HepG2 (cell line): ENCODE measurements around the gene ZNF169. TPM values are rescaled to one million over a fixed set of nuclear protein-coding genes. Genes with fewer than 3 reads are reported as not detected.

Experiments
- ATAC-seq: fragments of 200-7000 bp; cut with Tn5 transposase; 3 replicates; pipeline ENCODE4 v1.9.1; 2020; ENCODE audit warnings: mild to moderate bottlenecking, moderate library complexity
- BruUV-seq: library from RNA; stranded (reverse); fragments of 400-500 nt; replicated peaks from 2 replicates; lab custom pipeline; 2021; lab: Mats Ljungman, UMichigan
- CTCF ChIA-PET: fragments of 300-600 bp; formaldehyde crosslinking; extraction: SDS; loops from one replicate; lab custom pipeline; 2021; ENCODE audit warnings: low total read pairs, inconsistent platforms, low intra/inter-chr PET ratio; lab: Yijun Ruan, JAX
- POLR2A ChIA-PET: fragments of 350-600 bp; sonication (Branson Sonifier 250); formaldehyde crosslinking; loops from one replicate; lab custom pipeline; 2020; ENCODE audit warnings: antibody characterized with exemption, inconsistent platforms; lab: Yijun Ruan, JAX
- DNase-seq: peaks from one replicate; pipeline ENCODE4 v3.0.0-alpha.2; 2015; ENCODE audit warnings: low spot score
- FAIRE-seq: peaks from 3 replicates; lab custom pipeline; 2011; peaks lifted over from hg19 to GRCh38; lab: Jason Lieb, UNC
- H2AFZ ChIP-seq: one replicate; pipeline ENCODE4 v1.6.1; 2011; ENCODE audit warnings: low read length, inconsistent platforms
- H3K27ac ChIP-seq: fragments of 300-600 bp; 3 replicates; pipeline ENCODE4 v1.8.0; 2011; ENCODE audit warnings: mixed run types, mild to moderate bottlenecking, mixed read lengths, low read length, inconsistent platforms; ENCODE audit not compliant: insufficient read depth; ENCODE audit errors: extremely low read length
- H3K27me3 ChIP-seq, 2 experiments: fragments of 200-600 bp in 1 of 2; 2 replicates in 1 of 2; 3 replicates in 1 of 2; pipeline versions ENCODE4 v1.6.0 to v1.8.0; 2011; ENCODE audit warnings: low read length in 2 of 2, mild to moderate bottlenecking in 2 of 2, moderate library complexity in 2 of 2, inconsistent platforms in 1 of 2; ENCODE audit not compliant: insufficient read depth in 2 of 2, control insufficient read depth in 1 of 2
- H3K36me3 ChIP-seq, 2 experiments: fragments of 200-600 bp in 1 of 2; replicated peaks in 1 of 2; 2 replicates in 1 of 2; 3 replicates in 1 of 2; pipeline versions ENCODE4 v1.5.1 to v1.8.0; 2011; ENCODE audit warnings: low read length in 2 of 2, inconsistent platforms in 1 of 2; ENCODE audit not compliant: insufficient read depth in 2 of 2, control insufficient read depth in 1 of 2
- H3K4me1 ChIP-seq: 2 replicates; pipeline ENCODE4 v1.5.1; 2012; ENCODE audit warnings: low read length, inconsistent platforms; ENCODE audit not compliant: insufficient read depth
- H3K4me2 ChIP-seq: 2 replicates; pipeline ENCODE4 v1.6.0; 2011; ENCODE audit warnings: low read depth, low read length, inconsistent platforms
- H3K4me3 ChIP-seq, 3 experiments: fragments of 200-600 bp in 1 of 3; sonication (generic), shearing (Covaris generic) in 1 of 3; replicated peaks in 1 of 3; 2 replicates each; pipeline ENCODE4 v1.5.1; 2011 to 2016; ENCODE audit warnings: low read length in 3 of 3, inconsistent platforms in 2 of 3, low read depth in 2 of 3, mild to moderate bottlenecking in 2 of 3, control low read depth in 1 of 3, mixed read lengths in 1 of 3; ENCODE audit not compliant: insufficient read depth in 1 of 3
- H3K79me2 ChIP-seq: one replicate; pipeline ENCODE4 v1.6.1; 2011; ENCODE audit warnings: low read length, inconsistent platforms; ENCODE audit not compliant: insufficient read depth
- H3K9ac ChIP-seq: 2 replicates; pipeline ENCODE4 v1.6.0; 2011; ENCODE audit warnings: mild to moderate bottlenecking, low read depth, low read length, inconsistent platforms; ENCODE audit not compliant: insufficient read depth
- H3K9me3 ChIP-seq: 2 replicates; pipeline ENCODE4 v1.5.1; 2012; ENCODE audit warnings: mild to moderate bottlenecking, low read length
- H4K20me1 ChIP-seq: 2 replicates; pipeline ENCODE4 v1.6.0; 2011; ENCODE audit warnings: inconsistent platforms, mild to moderate bottlenecking, low read length, moderate library complexity; ENCODE audit not compliant: insufficient read depth
- ELF1 ChIP-seq: sonication (generic); formaldehyde crosslinking; IDR thresholded peaks from 2 replicates; pipeline ENCODE4 v1.4.0; 2020; ENCODE audit warnings: missing genetic modification reagents
- ESRRA ChIP-seq: sonication (generic); formaldehyde crosslinking; IDR thresholded peaks from 2 replicates; pipeline ENCODE4 v1.5.1; 2020; ENCODE audit warnings: mild to moderate bottlenecking, low read depth, missing genetic modification reagents
- GMEB1 ChIP-seq: sonication (generic); formaldehyde crosslinking; IDR thresholded peaks from 2 replicates; pipeline ENCODE4 v1.5.1; 2020; ENCODE audit warnings: missing genetic modification reagents, mild to moderate bottlenecking, borderline replicate concordance
- RFXAP ChIP-seq: sonication (generic); formaldehyde crosslinking; IDR thresholded peaks from 2 replicates; pipeline ENCODE4 v1.4.0; 2020; ENCODE audit warnings: missing genetic modification reagents, borderline replicate concordance
- STAG1 ChIP-seq: sonication (generic); formaldehyde crosslinking; IDR thresholded peaks from 2 replicates; pipeline ENCODE4 v1.4.0; 2020; ENCODE audit warnings: missing genetic modification reagents
- TOE1 ChIP-seq: sonication (generic); formaldehyde crosslinking; IDR thresholded peaks from 2 replicates; pipeline ENCODE4 v1.4.0; 2020; ENCODE audit warnings: mild to moderate bottlenecking, missing genetic modification reagents
- ZNF180 ChIP-seq: sonication (generic); formaldehyde crosslinking; IDR thresholded peaks from 2 replicates; pipeline ENCODE4 v1.4.0; 2020; ENCODE audit warnings: low read depth, missing genetic modification reagents, borderline replicate concordance
- WGBS: methylation state at CpG from one replicate; pipeline ENCODE4 v1.1.6; 2017; ENCODE audit warnings: low lambda C conversion rate; 5-methylcytosine and 5-hydroxymethylcytosine counted together
- in situ Hi-C: cut with HindIII; loops from 2 replicates; pipeline ENCODE4 v1.10.0; 2017; ENCODE audit warnings: low pct_unique_long_range_greater_than_20kb; ENCODE audit not compliant: extremely low pct_ligation_motif_present
- intact Hi-C: fragments of 100-400 bp; cut with micrococcal nuclease; formaldehyde crosslinking; loops from one replicate; pipeline ENCODE4 v1.10.0; 2022; ENCODE audit not compliant: unreplicated experiment
- polyA plus RNA-seq, 8 experiments: library from polyadenylated mRNA; depleted of rRNA in 3 of 8; stranded (reverse) in 7 of 8; unstranded in 1 of 8; fragments of >200 nt; fragmentation: Illumina TruSeq in 4 of 8; extraction: Trizol in 4 of 8; gene quantifications; 2 replicates each; pipeline versions ENCODE4 v1.2.1 to v1.2.3, GENCODE V29; 2011 to 2016; ENCODE audit warnings: low read depth in 4 of 8, missing spikeins in 1 of 8, mixed read lengths in 1 of 8; ENCODE audit not compliant: insufficient read depth in 1 of 8
- total RNA-seq, 5 experiments: library from RNA; depleted of rRNA; stranded (reverse); fragments of >200 nt; fragmentation: Illumina TruSeq; extraction: Trizol; gene quantifications; 2 replicates each; pipeline ENCODE4 v1.2.3, GENCODE V29; 2016; ENCODE audit warnings: low read depth in 1 of 5
- TF ChIP-seq, protein P1 (sequence below): sonication (generic); formaldehyde crosslinking; IDR thresholded peaks from 2 replicates; pipeline ENCODE4 v1.4.0; 2020; ENCODE audit warnings: missing genetic modification reagents

Gene ZNF169
- total and polyA plus RNA-seq, 2 of the 13 experiments (the other 11 are each of a cell fraction or from before 2014, with no cell fraction given): 2.1 to 6.3 TPM

DNA sequence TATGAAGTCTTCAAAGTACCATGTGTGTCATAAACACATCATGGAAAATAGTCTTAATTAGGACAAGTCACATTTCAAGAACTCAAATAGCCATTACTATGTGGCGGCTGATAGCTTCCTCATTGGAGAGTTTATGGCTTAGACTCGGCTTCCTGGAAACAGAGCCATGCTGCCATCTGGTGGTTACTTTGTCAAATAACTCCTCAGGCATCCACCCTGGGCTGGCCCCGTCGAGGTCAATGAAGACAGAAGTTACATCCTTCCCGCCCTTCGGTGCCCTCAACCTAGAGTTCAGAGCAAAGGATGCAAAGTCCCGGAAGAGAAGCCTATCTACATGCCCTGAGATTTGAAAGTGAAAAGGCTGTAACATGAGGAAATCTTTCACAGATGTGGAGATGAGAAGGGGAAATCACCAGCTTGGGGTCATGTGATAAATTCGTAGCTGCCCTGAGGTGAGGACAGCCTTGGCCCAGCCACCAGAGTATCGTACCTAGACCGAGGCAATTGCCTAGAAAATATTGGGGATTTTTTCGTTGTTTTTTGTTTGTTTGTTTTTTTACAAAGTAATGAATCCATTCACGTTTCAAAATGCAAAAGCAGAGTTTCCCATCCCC is 45.5 kb upstream of the ZNF169 start (continued):
- TF ChIP-seq GMEB1 (CRISPR knock-in tag) (no peak), ELF1 (CRISPR knock-in tag) (peak; percentile 20; the same call in 1 of the 2 replicates), STAG1 (CRISPR knock-in tag) (peak; percentile 99), ZNF180 (CRISPR knock-in tag) (no peak)

GRCh38 chr9:94222870-94223269 is 36.2 kb upstream of the ZNF169 start:
- H4K20me1 ChIP-seq: no peaks in the 10 kb centered on the region
- no peak for DNase-seq
- H3K4me3 ChIP-seq: no peak overlapping the region
- POLR2A ChIA-PET: no interaction called here
- no peaks in the 10 kb centered on the region for H3K36me3 ChIP-seq
- no peaks in the 10 kb centered on the region for H3K9me3 ChIP-seq
- no peaks in the 10 kb centered on the region for H3K79me2 ChIP-seq
- intact Hi-C loops: no loop called here
- ATAC-seq: no peak
- no peak overlapping the region for H3K9ac ChIP-seq
- CTCF ChIA-PET: no interaction called here
- in situ Hi-C loops: no loop called here
- H3K4me2 ChIP-seq: no peak overlapping the region
- no TSS peak for BruUV-seq
- 5% methylated on average over 1 of the region's 1 CpG for WGBS
- no peak overlapping the region for H3K27ac ChIP-seq
- TF ChIP-seq TOE1 (CRISPR knock-in tag) (no peak), RFXAP (CRISPR knock-in tag) (no peak), ESRRA (CRISPR knock-in tag) (no peak)
- TF ChIP-seq, protein P1, sequence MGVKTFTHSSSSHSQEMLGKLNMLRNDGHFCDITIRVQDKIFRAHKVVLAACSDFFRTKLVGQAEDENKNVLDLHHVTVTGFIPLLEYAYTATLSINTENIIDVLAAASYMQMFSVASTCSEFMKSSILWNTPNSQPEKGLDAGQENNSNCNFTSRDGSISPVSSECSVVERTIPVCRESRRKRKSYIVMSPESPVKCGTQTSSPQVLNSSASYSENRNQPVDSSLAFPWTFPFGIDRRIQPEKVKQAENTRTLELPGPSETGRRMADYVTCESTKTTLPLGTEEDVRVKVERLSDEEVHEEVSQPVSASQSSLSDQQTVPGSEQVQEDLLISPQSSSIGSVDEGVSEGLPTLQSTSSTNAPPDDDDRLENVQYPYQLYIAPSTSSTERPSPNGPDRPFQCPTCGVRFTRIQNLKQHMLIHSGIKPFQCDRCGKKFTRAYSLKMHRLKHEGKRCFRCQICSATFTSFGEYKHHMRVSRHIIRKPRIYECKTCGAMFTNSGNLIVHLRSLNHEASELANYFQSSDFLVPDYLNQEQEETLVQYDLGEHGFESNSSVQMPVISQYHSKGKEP: no peak
- TF ChIP-seq, all 625 proteins: peak for 0
- H3K27me3 ChIP-seq: no peaks in the 10 kb centered on the region
- no peak overlapping the region for H2AFZ ChIP-seq
- no peaks in the 10 kb centered on the region for H3K4me1 ChIP-seq
- no peak for FAIRE-seq
